Activated T-cell treated with anti-CD3 and anti-CD28 coated beads, Interleukin-2, amount 50 U/mL, for 24 hours (primary cell): ENCODE data around the gene P2RX2.

Source experiments
- DNase-seq: peaks from one replicate; pipeline ENCODE4 v3.0.0-alpha.2; 2020
- H3K27ac Mint-ChIP-seq: 2 replicates; pipeline ENCODE4 v1.8.0; 2020; ENCODE audit warnings: mild to moderate bottlenecking, mixed read lengths
- H3K27me3 Mint-ChIP-seq: 2 replicates; pipeline ENCODE4 v1.8.0; 2020; ENCODE audit warnings: mixed read lengths
- H3K36me3 Mint-ChIP-seq: 2 replicates; pipeline ENCODE4 v1.8.0; 2020; ENCODE audit warnings: low read depth, mixed read lengths
- H3K4me1 Mint-ChIP-seq: 2 replicates; pipeline ENCODE4 v1.8.0; 2020; ENCODE audit warnings: low read depth, mixed read lengths
- H3K4me3 Mint-ChIP-seq: 2 replicates; pipeline ENCODE4 v1.8.0; 2020; ENCODE audit warnings: mild to moderate bottlenecking, moderate library complexity, mixed read lengths
- H3K9me3 Mint-ChIP-seq: 2 replicates; pipeline ENCODE4 v1.8.0; 2020; ENCODE audit warnings: mixed read lengths

Gene P2RX2

DNA sequence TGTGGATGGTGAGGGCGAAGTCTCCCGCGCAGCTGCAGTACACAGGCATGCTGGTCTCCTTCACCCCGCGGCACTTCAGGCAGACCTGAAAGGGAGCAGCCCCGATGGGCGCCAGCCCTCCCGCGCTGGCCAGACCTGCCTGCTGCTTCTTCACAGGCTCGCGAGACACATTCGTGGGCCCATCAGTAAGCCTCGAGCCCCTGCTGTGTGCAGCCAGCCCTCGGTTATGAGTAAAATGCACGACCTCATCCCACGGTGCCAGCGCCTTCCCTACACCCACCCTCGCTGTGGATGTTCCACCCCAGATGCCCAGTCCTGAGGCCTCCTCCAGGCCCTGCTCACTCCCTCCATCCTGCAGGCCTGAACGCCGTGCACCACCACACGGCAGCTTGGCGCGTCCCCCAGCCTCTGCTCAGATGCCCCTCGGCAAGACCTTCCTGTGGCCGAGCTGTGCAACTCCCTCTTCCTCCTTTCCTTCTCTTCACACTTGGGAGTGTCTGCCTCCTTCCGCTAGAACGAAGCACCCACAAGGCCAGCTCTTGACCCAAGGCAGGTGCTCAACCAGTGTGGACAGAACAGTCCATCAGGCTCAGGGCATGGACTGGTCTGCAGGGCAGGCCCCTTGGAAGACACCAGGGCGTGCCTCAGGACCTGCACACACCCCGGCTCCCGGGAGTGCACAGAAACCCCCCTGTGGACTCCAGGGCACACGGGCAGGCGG, 6.5 kb downstream of the P2RX2 start:
- H3K27me3 Mint-ChIP-seq = peaks cover 3% of the 10 kb centered on the region
- H3K36me3 Mint-ChIP-seq = peaks cover 62% of the 10 kb centered on the region
- H3K4me1 Mint-ChIP-seq = no peaks in the 10 kb centered on the region
- H3K9me3 Mint-ChIP-seq = no peaks in the 10 kb centered on the region
- DNase-seq = no peak
- no peak overlapping the region for H3K27ac Mint-ChIP-seq
- H3K4me3 Mint-ChIP-seq = no peak overlapping the region

GRCh38 chr12:132625731-132626430, 7.3 kb downstream of the P2RX2 start:
- no peak for DNase-seq
- Mint-ChIP-seq H3K9me3 (no peaks in the 10 kb centered on the region), H3K27ac (no peak overlapping the region), H3K4me3 (no peak overlapping the region), H3K36me3 (peaks cover 70% of the 10 kb centered on the region), H3K27me3 (no peaks in the 10 kb centered on the region), H3K4me1 (no peaks in the 10 kb centered on the region)

GRCh38 chr12:132629330-132629729, 10.8 kb downstream of the P2RX2 start:
- Mint-ChIP-seq H3K27ac (no peak overlapping the region), H3K36me3 (peaks cover 92% of the 10 kb centered on the region), H3K4me3 (no peak overlapping the region), H3K9me3 (no peaks in the 10 kb centered on the region), H3K27me3 (no peaks in the 10 kb centered on the region), H3K4me1 (no peaks in the 10 kb centered on the region)
- DNase-seq = no peak

- H3K27ac Mint-ChIP-seq = no peak overlapping the region
- no peaks in the 10 kb centered on the region for H3K4me1 Mint-ChIP-seq
- peaks cover 92% of the 10 kb centered on the region for H3K36me3 Mint-ChIP-seq
- H3K4me3 Mint-ChIP-seq = no peak overlapping the region
- no peaks in the 10 kb centered on the region for H3K9me3 Mint-ChIP-seq
- DNase-seq = no peak
- no peaks in the 10 kb centered on the region for H3K27me3 Mint-ChIP-seq
Observed at GRCh38 chr12:132630672-132631071, 12.1 kb downstream of the P2RX2 start.

DNA sequence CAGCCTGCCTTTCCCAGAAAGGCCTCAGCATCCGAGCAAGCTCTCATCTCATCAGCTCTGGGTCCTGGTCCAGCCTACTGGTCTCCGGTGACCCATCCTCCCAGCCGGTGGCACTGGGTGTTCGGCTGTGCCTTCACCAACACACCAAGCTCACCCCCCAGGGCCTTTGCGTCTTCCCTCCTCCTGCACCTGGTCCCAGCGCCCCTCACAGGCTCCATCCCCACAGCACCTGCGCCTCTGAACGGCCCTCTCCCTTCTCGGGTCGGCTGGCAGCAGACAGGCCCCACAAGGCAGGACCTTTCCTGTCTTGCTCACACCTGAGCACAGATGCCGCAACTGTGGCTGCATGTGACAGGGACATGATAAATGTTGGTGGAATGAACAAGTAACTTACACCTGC, 13.1 kb downstream of the P2RX2 start:
- H3K36me3 Mint-ChIP-seq = peaks cover 93% of the 10 kb centered on the region
- no peaks in the 10 kb centered on the region for H3K4me1 Mint-ChIP-seq
- DNase-seq = no peak
- H3K27me3 Mint-ChIP-seq = no peaks in the 10 kb centered on the region
- no peak overlapping the region for H3K4me3 Mint-ChIP-seq
- no peak overlapping the region for H3K27ac Mint-ChIP-seq
- no peaks in the 10 kb centered on the region for H3K9me3 Mint-ChIP-seq

- H3K27me3 Mint-ChIP-seq = no peaks in the 10 kb centered on the region
- peaks cover 96% of the 10 kb centered on the region for H3K36me3 Mint-ChIP-seq
- H3K4me3 Mint-ChIP-seq = no peak overlapping the region
- no peak overlapping the region for H3K27ac Mint-ChIP-seq
- no peak for DNase-seq
- no peaks in the 10 kb centered on the region for H3K4me1 Mint-ChIP-seq
- H3K9me3 Mint-ChIP-seq = no peaks in the 10 kb centered on the region
Observed at GRCh38 chr12:132632521-132633228, 14.1 kb downstream of the P2RX2 start.

DNA sequence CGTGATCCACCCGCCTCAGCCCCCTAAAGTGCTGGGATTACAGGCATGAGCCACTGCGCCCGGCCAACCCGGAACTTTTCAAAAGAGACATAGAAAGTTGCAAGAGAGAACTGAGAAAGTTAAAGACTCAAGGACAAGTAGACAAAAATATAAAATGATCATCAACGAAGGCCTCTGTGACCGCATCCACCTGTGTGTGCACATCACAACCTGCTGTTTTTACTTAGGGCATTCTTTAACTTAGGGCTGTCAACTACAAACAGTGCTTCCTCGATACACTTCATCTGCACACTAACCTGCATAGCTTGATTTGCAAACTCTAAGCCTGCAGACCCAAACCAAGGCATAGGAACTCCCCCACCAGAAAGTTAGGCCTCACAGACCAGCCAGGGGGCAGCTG, 14.8 kb downstream of the P2RX2 start:
- no peak overlapping the region for H3K4me3 Mint-ChIP-seq
- H3K36me3 Mint-ChIP-seq = peaks cover 98% of the 10 kb centered on the region
- no peak overlapping the region for H3K27ac Mint-ChIP-seq
- DNase-seq = no peak
- no peaks in the 10 kb centered on the region for H3K9me3 Mint-ChIP-seq
- H3K4me1 Mint-ChIP-seq = no peaks in the 10 kb centered on the region
- H3K27me3 Mint-ChIP-seq = no peaks in the 10 kb centered on the region

DNA sequence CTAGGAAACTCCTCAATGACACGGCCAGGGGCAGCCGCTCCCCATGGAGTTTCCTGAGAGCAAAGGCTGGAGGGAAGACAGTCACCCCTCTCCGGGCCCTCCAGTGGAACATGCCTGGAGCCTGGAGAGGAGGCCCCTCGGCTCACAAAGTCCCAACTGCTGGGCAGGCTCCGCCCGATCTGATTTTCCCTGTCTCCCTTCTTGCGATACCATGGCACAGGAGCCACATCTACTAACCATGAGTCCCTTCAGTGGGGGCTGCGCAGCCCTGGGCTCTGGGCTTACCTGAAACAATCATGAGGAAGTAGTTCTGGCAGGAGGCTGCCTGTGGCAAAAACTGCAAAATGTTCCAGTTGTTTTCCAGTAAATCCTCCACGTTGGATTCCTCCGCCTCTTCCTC, 15.3 kb downstream of the P2RX2 start:
- H3K9me3 Mint-ChIP-seq = no peaks in the 10 kb centered on the region
- peak overlapping the region; percentile 4 for H3K27ac Mint-ChIP-seq
- peaks cover 98% of the 10 kb centered on the region for H3K36me3 Mint-ChIP-seq
- H3K4me3 Mint-ChIP-seq = no peak overlapping the region
- H3K27me3 Mint-ChIP-seq = no peaks in the 10 kb centered on the region
- no peaks in the 10 kb centered on the region for H3K4me1 Mint-ChIP-seq
- DNase-seq = no peak

DNA sequence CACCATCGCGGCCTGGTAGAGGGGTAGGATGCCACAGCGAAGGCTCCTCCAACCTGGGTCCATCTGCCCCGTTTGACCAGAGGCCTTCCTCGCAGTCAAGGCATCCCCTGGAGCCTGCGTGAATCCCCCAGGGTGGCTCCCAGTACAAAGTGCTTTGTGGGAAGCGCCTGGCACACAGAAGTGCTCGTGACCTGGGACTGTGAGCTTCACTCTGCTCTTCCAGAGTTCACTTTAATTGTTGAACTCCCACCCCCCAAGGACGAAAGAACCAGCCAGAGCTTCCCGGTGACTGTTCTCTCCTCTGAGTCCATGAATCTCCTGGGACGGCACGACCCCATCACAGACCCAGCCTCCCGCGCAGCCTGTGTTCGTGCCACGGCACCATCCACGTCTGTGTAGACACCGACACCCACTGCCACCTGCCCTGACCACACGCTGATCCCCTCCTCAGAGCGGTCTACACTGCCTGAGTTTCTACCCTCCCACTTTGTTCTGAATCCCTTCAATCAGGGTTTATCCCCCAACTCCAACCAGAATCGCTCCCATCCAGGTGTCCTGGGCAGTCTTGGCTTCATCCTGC, 15.9 kb downstream of the P2RX2 start:
- peak overlapping the region; percentile 4 for H3K27ac Mint-ChIP-seq
- DNase-seq = no peak
- H3K4me3 Mint-ChIP-seq = no peak overlapping the region
- H3K4me1 Mint-ChIP-seq = no peaks in the 10 kb centered on the region
- H3K9me3 Mint-ChIP-seq = no peaks in the 10 kb centered on the region
- H3K27me3 Mint-ChIP-seq = no peaks in the 10 kb centered on the region
- H3K36me3 Mint-ChIP-seq = peaks cover 98% of the 10 kb centered on the region

- Mint-ChIP-seq H3K27me3 (no peaks in the 10 kb centered on the region), H3K4me3 (no peak overlapping the region), H3K36me3 (peaks cover 98% of the 10 kb centered on the region), H3K27ac (peak overlapping the region; percentile 7), H3K4me1 (no peaks in the 10 kb centered on the region), H3K9me3 (no peaks in the 10 kb centered on the region)
- no peak for DNase-seq
Observed at GRCh38 chr12:132635076-132635955, 16.7 kb downstream of the P2RX2 start.

- Mint-ChIP-seq H3K27ac (no peak overlapping the region), H3K27me3 (no peaks in the 10 kb centered on the region), H3K4me3 (no peak overlapping the region), H3K9me3 (no peaks in the 10 kb centered on the region), H3K4me1 (no peaks in the 10 kb centered on the region), H3K36me3 (peaks cover 99% of the 10 kb centered on the region)
- no peak for DNase-seq
Observed at GRCh38 chr12:132637811-132638210, 19.2 kb downstream of the P2RX2 start.

DNA sequence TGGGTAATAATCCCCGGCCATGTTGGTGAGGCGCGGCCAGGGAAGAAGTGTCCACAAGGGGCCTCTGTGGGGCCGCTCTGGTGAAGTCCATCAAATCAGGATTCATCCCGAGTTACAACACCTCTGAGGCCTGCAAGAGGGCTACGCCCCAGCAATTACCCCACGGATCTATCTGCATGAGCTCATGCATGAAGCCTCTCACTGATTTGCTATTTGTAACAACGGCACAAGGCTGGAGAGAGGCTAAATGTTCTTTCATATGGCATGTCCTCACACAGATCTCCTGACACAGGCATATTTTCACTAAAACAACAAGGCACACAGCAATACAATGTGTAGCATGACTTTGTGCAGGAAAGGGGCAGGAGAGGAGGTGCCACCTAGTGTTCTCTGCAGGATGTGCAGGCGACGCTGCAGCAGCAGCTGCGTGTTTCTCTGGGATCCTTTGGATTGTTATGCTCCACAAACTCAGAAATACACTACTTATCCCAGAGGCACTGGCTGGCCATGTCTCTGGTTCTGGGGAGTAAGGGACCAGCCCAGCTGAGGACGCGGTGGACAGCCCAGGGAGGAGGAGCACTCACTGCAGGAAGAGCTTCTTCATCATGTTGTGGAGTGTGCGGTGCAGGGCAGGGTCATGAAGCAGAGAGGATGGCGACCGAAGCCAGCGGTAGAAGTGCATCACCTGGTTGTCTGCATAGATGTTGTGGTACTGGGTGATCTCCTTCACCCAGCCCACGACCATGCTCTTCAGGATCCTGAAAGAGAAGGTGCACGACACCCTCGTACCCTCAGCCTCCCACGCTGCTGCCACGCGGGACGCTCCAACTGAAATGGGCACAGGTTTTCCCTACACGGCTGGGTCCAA, 20.2 kb downstream of the P2RX2 start:
- H3K4me1 Mint-ChIP-seq = no peaks in the 10 kb centered on the region
- no peak overlapping the region for H3K4me3 Mint-ChIP-seq
- H3K27me3 Mint-ChIP-seq = no peaks in the 10 kb centered on the region
- H3K9me3 Mint-ChIP-seq = no peaks in the 10 kb centered on the region
- no peak overlapping the region for H3K27ac Mint-ChIP-seq
- DNase-seq = no peak
- H3K36me3 Mint-ChIP-seq = peaks cover 99% of the 10 kb centered on the region

DNA sequence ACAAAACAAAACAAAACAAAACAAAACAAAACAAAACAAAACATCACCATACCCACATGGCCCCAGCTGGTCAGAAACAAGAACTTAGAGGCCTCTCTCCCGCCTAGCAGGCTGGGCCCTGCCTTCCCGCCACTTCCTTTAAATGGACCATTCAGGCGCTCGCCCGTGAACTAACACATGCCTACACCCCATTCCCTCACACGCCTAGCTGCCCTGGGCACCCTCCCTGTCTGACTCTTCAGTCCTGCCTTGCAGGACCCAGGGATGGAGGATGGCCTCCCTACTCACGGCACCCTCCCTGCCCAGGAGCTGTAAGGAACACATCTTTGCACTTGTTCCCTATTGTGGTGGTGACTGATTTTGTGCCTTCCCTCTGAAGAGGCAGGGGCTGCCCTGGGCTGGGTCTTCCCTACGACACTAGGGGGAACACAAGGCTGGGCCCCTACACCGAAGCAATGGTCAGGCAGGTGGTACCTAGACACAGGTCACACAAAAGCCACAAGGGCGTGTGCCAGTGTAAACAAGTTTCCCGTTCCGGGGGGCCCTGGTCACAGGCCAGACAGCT, 21.5 kb downstream of the P2RX2 start:
- Mint-ChIP-seq H3K4me1 (no peaks in the 10 kb centered on the region), H3K27me3 (no peaks in the 10 kb centered on the region), H3K36me3 (peaks cover 95% of the 10 kb centered on the region), H3K27ac (no peak overlapping the region), H3K9me3 (no peaks in the 10 kb centered on the region), H3K4me3 (no peak overlapping the region)
- no peak for DNase-seq
